Measurements from ENCODE around the gene SPIRE2.

- TF ChIP-seq EZH2 (IDR thresholded peaks at IDR 0.05; ENCODE audit: borderline replicate concordance, insufficient read depth, low read depth, low read length, poor library complexity, severe bottlenecking), result no peak
- TF ChIP-seq CTCF (IDR thresholded peaks at IDR 0.05), result no peak
Measured at GRCh38 chr16:89890200-89890599, 61.9 kb downstream of the SPIRE2 start.
